GM18867 (cell line): ENCODE measurements around the gene RHBDL2.
"Not testable (repeated sequence)": the region's sequence is repeated elsewhere in the genome, so short reads cannot be mapped to it uniquely, and the experiment has no call there.

Experiments used
- ATAC-seq: cut with Tn5 transposase; IDR thresholded peaks from one replicate; pipeline ENCODE4 v1.9.1; 2021; ENCODE audit warnings: mild to moderate bottlenecking, moderate library complexity; ENCODE audit not compliant: unreplicated experiment

The RHBDL2 gene

GRCh38 chr1:38885092-38885491 is 56.5 kb downstream of the RHBDL2 start:
- ATAC-seq: no peak

- ATAC-seq: no peak
Observed at GRCh38 chr1:38881487-38881886, 60.1 kb downstream of the RHBDL2 start, which contains the start of gene GJA9. Gene GJA9 (minus strand): TSS chr1:38881587. CDS start chr1:38876098, 5,489 bp downstream.

- no peak for ATAC-seq
Observed at GRCh38 chr1:38875811-38876210, 65.8 kb downstream of the RHBDL2 start.

- ATAC-seq: peak; percentile 98
Observed at GRCh38 chr1:38873027-38873969, 68.3 kb downstream of the RHBDL2 start, which contains the start of gene MYCBP. Gene MYCBP (minus strand): TSS chr1:38873348. CDS start chr1:38873305, 43 bp downstream.

GRCh38 chr1:38872401-38873026 is 69.1 kb downstream of the RHBDL2 start:
- peak; percentile 16 for ATAC-seq

- ATAC-seq: no peak
Observed at GRCh38 chr1:38870996-38871395, 70.6 kb downstream of the RHBDL2 start.

- no peak for ATAC-seq
Observed at GRCh38 chr1:38867208-38867607, 74.4 kb downstream of the RHBDL2 start.

- ATAC-seq: no peak
Observed at GRCh38 chr1:38865112-38865715, 76.4 kb downstream of the RHBDL2 start.

- ATAC-seq: no peak
Observed at GRCh38 chr1:38860454-38860795, 81.2 kb downstream of the RHBDL2 start.

- peak; percentile 91 for ATAC-seq
Observed at GRCh38 chr1:38859561-38860453, 81.8 kb downstream of the RHBDL2 start, which contains the start of gene RRAGC. Gene RRAGC (minus strand): TSS chr1:38859772. CDS start chr1:38859646, 126 bp downstream.

- ATAC-seq: peak; percentile 33
Observed at GRCh38 chr1:38858833-38859560, 82.6 kb downstream of the RHBDL2 start.

- ATAC-seq: peak; percentile 68
Observed at GRCh38 chr1:38852780-38853179, 88.8 kb downstream of the RHBDL2 start.

- no peak for ATAC-seq
Observed at GRCh38 chr1:38848071-38848470, 93.6 kb downstream of the RHBDL2 start.

- ATAC-seq: no peak
Observed at GRCh38 chr1:38846210-38846609, 95.4 kb downstream of the RHBDL2 start.

GRCh38 chr1:38845088-38845487 is 96.5 kb downstream of the RHBDL2 start:
- not testable (repeated sequence) for ATAC-seq

GRCh38 chr1:38840281-38840680 is 101.3 kb downstream of the RHBDL2 start:
- no peak for ATAC-seq

GRCh38 chr1:38839363-38839762 is 102.3 kb downstream of the RHBDL2 start:
- no peak for ATAC-seq

- not testable (repeated sequence) for ATAC-seq
Observed at GRCh38 chr1:38836316-38836715, 105.3 kb downstream of the RHBDL2 start.
